H9 (cell line): ENCODE data around the gene CIB4. TPM values are rescaled to one million over a fixed set of nuclear protein-coding genes. Genes with fewer than 3 reads are reported as not detected.

Experiments used
- DNase-seq: peaks from one replicate; pipeline ENCODE4 v3.0.0-alpha.2; 2017
- H2AFZ ChIP-seq: one replicate; pipeline ENCODE4 v1.6.1; 2013; ENCODE audit warnings: mild to moderate bottlenecking, low read length, control low read depth, moderate library complexity
- H2AK5ac ChIP-seq: 2 replicates; pipeline ENCODE4 v1.6.1; 2013; ENCODE audit warnings: low read length, control low read depth, mixed read lengths; ENCODE audit not compliant: insufficient read length
- H2BK120ac ChIP-seq: one replicate; pipeline ENCODE4 v1.6.1; 2013; ENCODE audit warnings: low read depth, mild to moderate bottlenecking, low read length, control low read depth, inconsistent platforms; ENCODE audit not compliant: poor library complexity, severe bottlenecking
- H2BK12ac ChIP-seq: 2 replicates; pipeline ENCODE4 v1.6.1; 2013; ENCODE audit warnings: low read length, control low read depth, mixed read lengths, low read depth; ENCODE audit not compliant: insufficient read length
- H2BK15ac ChIP-seq: 2 replicates; pipeline ENCODE4 v1.6.1; 2013; ENCODE audit warnings: low read depth, low read length, control low read depth
- H2BK20ac ChIP-seq: one replicate; pipeline ENCODE4 v1.6.1; 2013; ENCODE audit warnings: low read depth, mild to moderate bottlenecking, low read length, control low read depth, inconsistent platforms; ENCODE audit not compliant: poor library complexity, severe bottlenecking
- H2BK5ac ChIP-seq: 2 replicates; pipeline ENCODE4 v1.6.1; 2013; ENCODE audit warnings: low read length, control low read depth, mixed read lengths; ENCODE audit not compliant: insufficient read length
- H3K14ac ChIP-seq: 2 replicates; pipeline ENCODE4 v1.6.1; 2013; ENCODE audit warnings: low read length, control low read depth; ENCODE audit not compliant: insufficient read depth
- H3K18ac ChIP-seq: 2 replicates; pipeline ENCODE4 v1.6.1; 2013; ENCODE audit warnings: low read depth, mild to moderate bottlenecking, mixed read lengths, low read length, control low read depth; ENCODE audit not compliant: insufficient read length
- H3K23ac ChIP-seq: 2 replicates; pipeline ENCODE4 v1.6.1; 2013; ENCODE audit warnings: low read length, control low read depth, mixed read lengths, low read depth; ENCODE audit not compliant: insufficient read length
- H3K23me2 ChIP-seq: 2 replicates; pipeline ENCODE4 v1.6.1; 2013; ENCODE audit warnings: low read depth, mild to moderate bottlenecking, mixed read lengths, low read length, control low read depth; ENCODE audit not compliant: insufficient read length, poor library complexity, severe bottlenecking
- H3K27ac ChIP-seq: 2 replicates; pipeline ENCODE4 v1.5.1; 2013; ENCODE audit warnings: low read length, control low read depth, mixed read lengths, low read depth; ENCODE audit not compliant: insufficient read length
- H3K27me3 ChIP-seq: 2 replicates; pipeline ENCODE4 v1.6.1; 2013; ENCODE audit warnings: low read length, control low read depth, inconsistent platforms; ENCODE audit not compliant: insufficient read depth
- H3K4ac ChIP-seq: 2 replicates; pipeline ENCODE4 v1.6.1; 2013; ENCODE audit warnings: low read depth, mild to moderate bottlenecking, control low read depth, inconsistent platforms, low read length, moderate library complexity
- H3K4me1 ChIP-seq: 2 replicates; pipeline ENCODE4 v1.6.1; 2013; ENCODE audit warnings: low read length, control low read depth, inconsistent platforms; ENCODE audit not compliant: insufficient read depth
- H3K4me2 ChIP-seq: 2 replicates; pipeline ENCODE4 v1.6.1; 2013; ENCODE audit warnings: low read length, control low read depth, mixed read lengths; ENCODE audit not compliant: insufficient read length, insufficient read depth
- H3K56ac ChIP-seq: 2 replicates; pipeline ENCODE4 v1.6.1; 2013; ENCODE audit warnings: low read depth, mild to moderate bottlenecking, mixed read lengths, low read length, control low read depth; ENCODE audit not compliant: insufficient read length
- H3K79me1 ChIP-seq: 2 replicates; pipeline ENCODE4 v1.6.1; 2013; ENCODE audit warnings: low read depth, mild to moderate bottlenecking, moderate library complexity, low read length, control low read depth, inconsistent platforms; ENCODE audit not compliant: insufficient read depth, poor library complexity, severe bottlenecking
- H3K79me2 ChIP-seq: 2 replicates; pipeline ENCODE4 v1.6.1; 2013; ENCODE audit warnings: low read length, control low read depth, inconsistent platforms; ENCODE audit not compliant: insufficient read depth
- H3K9ac ChIP-seq: 2 replicates; pipeline ENCODE4 v1.6.1; 2013; ENCODE audit warnings: low read length, control low read depth, mixed read lengths; ENCODE audit not compliant: insufficient read length; ENCODE audit errors: extremely low read depth
- H3K9me3 ChIP-seq: one replicate; pipeline ENCODE4 v1.6.1; 2013; ENCODE audit warnings: low read depth, low read length, inconsistent platforms; ENCODE audit not compliant: control insufficient read depth
- H3T11ph ChIP-seq: one replicate; pipeline ENCODE4 v1.6.1; 2013; ENCODE audit warnings: mild to moderate bottlenecking, low read length, control low read depth, inconsistent platforms
- H4K20me1 ChIP-seq: one replicate; pipeline ENCODE4 v1.6.1; 2013; ENCODE audit not compliant: control insufficient read depth, insufficient read length, insufficient read depth
- H4K5ac ChIP-seq: 2 replicates; pipeline ENCODE4 v1.6.1; 2013; ENCODE audit warnings: low read depth, mild to moderate bottlenecking, mixed read lengths, low read length, control low read depth; ENCODE audit not compliant: insufficient read length
- H4K8ac ChIP-seq: replicated peaks from 2 replicates; pipeline ENCODE4 v1.6.1; 2013; ENCODE audit warnings: low read length, control low read depth, mixed read lengths, low read depth; ENCODE audit not compliant: insufficient read length
- H4K91ac ChIP-seq: 2 replicates; pipeline ENCODE4 v1.6.1; 2013; ENCODE audit warnings: low read depth, mild to moderate bottlenecking, moderate library complexity, mixed read lengths, low read length, control low read depth; ENCODE audit not compliant: insufficient read length
- H3K27ac Mint-ChIP-seq, 3 experiments: 2 replicates in 2 of 3; 3 replicates in 1 of 3; pipeline ENCODE4 v1.8.0; 2020 to 2021; ENCODE audit warnings: mixed read lengths in 3 of 3, mild to moderate bottlenecking in 1 of 3, moderate library complexity in 1 of 3
- H3K27me3 Mint-ChIP-seq: 2 replicates; pipeline ENCODE4 v1.8.0; 2021; ENCODE audit warnings: low read depth, mild to moderate bottlenecking, moderate library complexity, mixed read lengths
- H3K36me3 Mint-ChIP-seq, 3 experiments: 2 replicates in 2 of 3; 3 replicates in 1 of 3; pipeline ENCODE4 v1.8.0; 2020 to 2021; ENCODE audit warnings: low read depth in 3 of 3, mixed read lengths in 3 of 3; ENCODE audit not compliant: insufficient read depth in 1 of 3
- H3K4me1 Mint-ChIP-seq, 2 experiments: 2 replicates each; pipeline ENCODE4 v1.8.0; 2020; ENCODE audit warnings: mixed read lengths in 2 of 2
- H3K4me3 Mint-ChIP-seq, 2 experiments: 2 replicates in 1 of 2; 3 replicates in 1 of 2; pipeline ENCODE4 v1.8.0; 2020 to 2021; ENCODE audit warnings: mild to moderate bottlenecking in 2 of 2, mixed read lengths in 2 of 2, moderate library complexity in 1 of 2
- H3K9me3 Mint-ChIP-seq, 2 experiments: 2 replicates in 1 of 2; 3 replicates in 1 of 2; pipeline ENCODE4 v1.8.0; 2020; ENCODE audit warnings: mild to moderate bottlenecking in 2 of 2, mixed read lengths in 2 of 2, moderate library complexity in 1 of 2
- WGBS: extraction: QIAGEN DNeasy Blood & Tissue Kit; methylation state at CpG from one replicate; pipeline ENCODE4 v1.1.7; 2013; ENCODE audit warnings: missing lambda C conversion rate, low lambda C conversion rate, mixed read lengths; ENCODE audit not compliant: insufficient read length; ENCODE audit errors: extremely low coverage; 5-methylcytosine and 5-hydroxymethylcytosine counted together
- total RNA-seq: library from RNA; stranded (reverse); gene quantifications from 2 replicates; pipeline ENCODE4 v1.2.1, GENCODE V29; 2021
- TF ChIP-seq, protein P1 (sequence below): fragments of 200-600 bp; sonication (generic); conservative IDR thresholded peaks from 3 replicates; pipeline ENCODE4 v1.8.0; 2021; ENCODE audit warnings: antibody characterized with exemption, mild to moderate bottlenecking

CIB4 gene
- total RNA-seq, 1 experiment from 2014 or later, result not detected

- Histone ChIP-seq H3T11ph (no peak overlapping the region), H3K79me1 (no peaks in the 10 kb centered on the region), H2BK20ac (no peak overlapping the region), H3K18ac (no peak overlapping the region), H3K4me1 (peaks cover 7% of the 10 kb centered on the region; the same call in 1 of the 2 replicates), H4K5ac (no peak overlapping the region), H3K27ac (no peak overlapping the region), H4K8ac (no peak overlapping the region), H3K9me3 (no peaks in the 10 kb centered on the region), H2BK12ac (no peak overlapping the region), H3K4me2 (no peak overlapping the region), H2AK5ac (no peak overlapping the region), H3K23me2 (no peaks in the 10 kb centered on the region), H3K9ac (no peak overlapping the region), H3K4ac (no peak overlapping the region), H4K20me1 (no peaks in the 10 kb centered on the region), H2BK5ac (no peak overlapping the region), H3K27me3 (no peaks in the 10 kb centered on the region), H3K14ac (no peak overlapping the region), H2BK120ac (no peak overlapping the region), H2BK15ac (no peak overlapping the region), H3K56ac (no peak overlapping the region), H4K91ac (no peak overlapping the region), H3K79me2 (no peaks in the 10 kb centered on the region), H3K23ac (no peak overlapping the region), H2AFZ (no peak overlapping the region)
- DNase-seq, result no peak
- peaks cover 42 to 54% of the 10 kb centered on the region in 2 experiments for H3K4me1 Mint-ChIP-seq
- no peak overlapping the region for H3K27ac Mint-ChIP-seq
- WGBS, result no CpG with 5 or more reads among the region's 5 CpGs
- TF ChIP-seq, protein P1, sequence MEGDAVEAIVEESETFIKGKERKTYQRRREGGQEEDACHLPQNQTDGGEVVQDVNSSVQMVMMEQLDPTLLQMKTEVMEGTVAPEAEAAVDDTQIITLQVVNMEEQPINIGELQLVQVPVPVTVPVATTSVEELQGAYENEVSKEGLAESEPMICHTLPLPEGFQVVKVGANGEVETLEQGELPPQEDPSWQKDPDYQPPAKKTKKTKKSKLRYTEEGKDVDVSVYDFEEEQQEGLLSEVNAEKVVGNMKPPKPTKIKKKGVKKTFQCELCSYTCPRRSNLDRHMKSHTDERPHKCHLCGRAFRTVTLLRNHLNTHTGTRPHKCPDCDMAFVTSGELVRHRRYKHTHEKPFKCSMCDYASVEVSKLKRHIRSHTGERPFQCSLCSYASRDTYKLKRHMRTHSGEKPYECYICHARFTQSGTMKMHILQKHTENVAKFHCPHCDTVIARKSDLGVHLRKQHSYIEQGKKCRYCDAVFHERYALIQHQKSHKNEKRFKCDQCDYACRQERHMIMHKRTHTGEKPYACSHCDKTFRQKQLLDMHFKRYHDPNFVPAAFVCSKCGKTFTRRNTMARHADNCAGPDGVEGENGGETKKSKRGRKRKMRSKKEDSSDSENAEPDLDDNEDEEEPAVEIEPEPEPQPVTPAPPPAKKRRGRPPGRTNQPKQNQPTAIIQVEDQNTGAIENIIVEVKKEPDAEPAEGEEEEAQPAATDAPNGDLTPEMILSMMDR, result no peak
- H3K9me3 Mint-ChIP-seq, result no peaks in the 10 kb centered on the region
- H3K36me3 Mint-ChIP-seq, result no peaks in the 10 kb centered on the region
- H3K4me3 Mint-ChIP-seq, result no peak overlapping the region
- peaks cover 53% of the 10 kb centered on the region for H3K27me3 Mint-ChIP-seq
Observed at GRCh38 chr2:26571316-26571715, 69.8 kb downstream of the CIB4 start.
